HCT116 (cell line): ENCODE data around the gene PTH2.

Source experiments
- EZH2 ChIP-seq: fragments of 200-600 bp; sonication (generic); IDR thresholded peaks from 2 replicates; pipeline ENCODE4 v1.6.1; 2017; ENCODE audit warnings: antibody characterized with exemption, mixed run types
- EZH2phosphoT487 ChIP-seq: fragments of 200-600 bp; IDR thresholded peaks from 2 replicates; pipeline ENCODE4 v1.6.1; 2018; ENCODE audit warnings: antibody characterized with exemption, borderline replicate concordance
- POLR2A ChIP-seq: IDR thresholded peaks from 2 replicates; pipeline ENCODE4 v1.7.0; 2011; ENCODE audit warnings: borderline replicate concordance; ENCODE audit not compliant: insufficient read depth, insufficient read length; ENCODE audit errors: extremely low read depth
- POLR2AphosphoS5 ChIP-seq: IDR thresholded peaks from 2 replicates; pipeline ENCODE4 v1.6.1; 2011; ENCODE audit warnings: mild to moderate bottlenecking, low read depth, low read length, moderate library complexity
- SP1 ChIP-seq: IDR thresholded peaks from 2 replicates; pipeline ENCODE4 v1.6.1; 2012; ENCODE audit warnings: low read depth
- SRF ChIP-seq: IDR thresholded peaks from 2 replicates; pipeline ENCODE4 v1.6.1; 2012; ENCODE audit warnings: low read depth
- YY1 ChIP-seq: IDR thresholded peaks from 2 replicates; pipeline ENCODE4 v1.6.1; 2011; ENCODE audit warnings: low read length, low read depth, moderate library complexity, mild to moderate bottlenecking; ENCODE audit not compliant: insufficient replicate concordance; ENCODE audit errors: extremely low read depth
- TF ChIP-seq, protein P1 (sequence below), 3 experiments: fragments of 200-600 bp in 1 of 3; sonication (generic) in 1 of 3; IDR thresholded peaks in 2 of 3; conservative IDR thresholded peaks in 1 of 3; 2 replicates each; pipeline ENCODE4 v1.5.1; 2012 to 2017; ENCODE audit warnings: low read depth in 2 of 3, low read length in 2 of 3, antibody characterized with exemption in 1 of 3, borderline replicate concordance in 1 of 3, control low read depth in 1 of 3, mild to moderate bottlenecking in 1 of 3, mixed read lengths in 1 of 3, mixed run types in 1 of 3, moderate library complexity in 1 of 3; ENCODE audit not compliant: insufficient read depth in 1 of 3
- TF ChIP-seq, protein P2 (sequence below): IDR thresholded peaks from 2 replicates; pipeline ENCODE4 v1.6.1; 2012; ENCODE audit warnings: low read depth

DNA sequence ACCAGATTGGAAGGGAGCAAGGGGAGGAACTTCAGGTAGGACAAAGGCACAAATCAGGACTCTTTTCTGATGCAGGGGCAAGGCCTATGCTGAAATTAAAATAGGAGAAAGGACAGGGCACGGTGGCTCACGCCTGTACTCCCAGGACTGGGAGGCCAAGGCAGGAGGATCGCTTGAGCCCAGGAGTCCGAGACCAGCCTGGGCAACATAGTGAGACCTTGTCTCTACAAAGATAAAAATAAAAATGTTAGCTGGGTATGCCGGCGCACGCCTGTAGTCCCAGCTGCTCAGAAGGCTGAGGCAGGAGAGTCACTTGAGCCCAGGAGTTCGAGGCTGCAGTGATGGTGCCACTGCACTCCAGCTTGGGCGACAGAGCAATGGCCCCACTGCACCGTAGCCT lies 12.4 kb upstream of the PTH2 start:
- TF ChIP-seq, protein P1, sequence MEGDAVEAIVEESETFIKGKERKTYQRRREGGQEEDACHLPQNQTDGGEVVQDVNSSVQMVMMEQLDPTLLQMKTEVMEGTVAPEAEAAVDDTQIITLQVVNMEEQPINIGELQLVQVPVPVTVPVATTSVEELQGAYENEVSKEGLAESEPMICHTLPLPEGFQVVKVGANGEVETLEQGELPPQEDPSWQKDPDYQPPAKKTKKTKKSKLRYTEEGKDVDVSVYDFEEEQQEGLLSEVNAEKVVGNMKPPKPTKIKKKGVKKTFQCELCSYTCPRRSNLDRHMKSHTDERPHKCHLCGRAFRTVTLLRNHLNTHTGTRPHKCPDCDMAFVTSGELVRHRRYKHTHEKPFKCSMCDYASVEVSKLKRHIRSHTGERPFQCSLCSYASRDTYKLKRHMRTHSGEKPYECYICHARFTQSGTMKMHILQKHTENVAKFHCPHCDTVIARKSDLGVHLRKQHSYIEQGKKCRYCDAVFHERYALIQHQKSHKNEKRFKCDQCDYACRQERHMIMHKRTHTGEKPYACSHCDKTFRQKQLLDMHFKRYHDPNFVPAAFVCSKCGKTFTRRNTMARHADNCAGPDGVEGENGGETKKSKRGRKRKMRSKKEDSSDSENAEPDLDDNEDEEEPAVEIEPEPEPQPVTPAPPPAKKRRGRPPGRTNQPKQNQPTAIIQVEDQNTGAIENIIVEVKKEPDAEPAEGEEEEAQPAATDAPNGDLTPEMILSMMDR (IDR thresholded peaks at IDR 0.05 in 2 of 3, conservative IDR thresholded peaks at IDR 0.05 in 1 of 3; ENCODE audit: borderline replicate concordance in 1 of 3, insufficient read depth in 1 of 3, low read depth in 2 of 3, low read length in 2 of 3) = no peak
- TF ChIP-seq SRF (no peak), EZH2 (no peak), POLR2A (no peak), EZH2phosphoT487 (no peak), SP1 (no peak), YY1 (no peak), POLR2AphosphoS5 (no peak)
- TF ChIP-seq, protein P2, sequence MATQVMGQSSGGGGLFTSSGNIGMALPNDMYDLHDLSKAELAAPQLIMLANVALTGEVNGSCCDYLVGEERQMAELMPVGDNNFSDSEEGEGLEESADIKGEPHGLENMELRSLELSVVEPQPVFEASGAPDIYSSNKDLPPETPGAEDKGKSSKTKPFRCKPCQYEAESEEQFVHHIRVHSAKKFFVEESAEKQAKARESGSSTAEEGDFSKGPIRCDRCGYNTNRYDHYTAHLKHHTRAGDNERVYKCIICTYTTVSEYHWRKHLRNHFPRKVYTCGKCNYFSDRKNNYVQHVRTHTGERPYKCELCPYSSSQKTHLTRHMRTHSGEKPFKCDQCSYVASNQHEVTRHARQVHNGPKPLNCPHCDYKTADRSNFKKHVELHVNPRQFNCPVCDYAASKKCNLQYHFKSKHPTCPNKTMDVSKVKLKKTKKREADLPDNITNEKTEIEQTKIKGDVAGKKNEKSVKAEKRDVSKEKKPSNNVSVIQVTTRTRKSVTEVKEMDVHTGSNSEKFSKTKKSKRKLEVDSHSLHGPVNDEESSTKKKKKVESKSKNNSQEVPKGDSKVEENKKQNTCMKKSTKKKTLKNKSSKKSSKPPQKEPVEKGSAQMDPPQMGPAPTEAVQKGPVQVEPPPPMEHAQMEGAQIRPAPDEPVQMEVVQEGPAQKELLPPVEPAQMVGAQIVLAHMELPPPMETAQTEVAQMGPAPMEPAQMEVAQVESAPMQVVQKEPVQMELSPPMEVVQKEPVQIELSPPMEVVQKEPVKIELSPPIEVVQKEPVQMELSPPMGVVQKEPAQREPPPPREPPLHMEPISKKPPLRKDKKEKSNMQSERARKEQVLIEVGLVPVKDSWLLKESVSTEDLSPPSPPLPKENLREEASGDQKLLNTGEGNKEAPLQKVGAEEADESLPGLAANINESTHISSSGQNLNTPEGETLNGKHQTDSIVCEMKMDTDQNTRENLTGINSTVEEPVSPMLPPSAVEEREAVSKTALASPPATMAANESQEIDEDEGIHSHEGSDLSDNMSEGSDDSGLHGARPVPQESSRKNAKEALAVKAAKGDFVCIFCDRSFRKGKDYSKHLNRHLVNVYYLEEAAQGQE = no peak
